Breast epithelium (tissue), 3 donors: ENCODE results near the gene ATN1.

Experiments
- CTCF ChIP-seq, 3 donors: fragments of 450-650 bp; IDR thresholded peaks; one replicate each; pipeline ENCODE4 v1.5.1; 2016 to 2017; ENCODE audit warnings: antibody characterized with exemption in 3 of 3, mild to moderate bottlenecking in 3 of 3, moderate library complexity in 3 of 3
- POLR2A ChIP-seq: fragments of 450-650 bp; IDR thresholded peaks from one replicate; pipeline ENCODE4 v1.6.1; 2016; ENCODE audit warnings: antibody characterized with exemption, mild to moderate bottlenecking, moderate library complexity
- POLR2AphosphoS5 ChIP-seq, 3 donors: sonication (generic); formaldehyde crosslinking; IDR thresholded peaks; one replicate each; pipeline ENCODE4 v1.6.1; 2017; ENCODE audit warnings: antibody characterized with exemption in 3 of 3

GRCh38 chr12:6943722-6944380, 16.1 kb downstream of the ATN1 start, which contains the start of the genes C12orf57 and RNU7-1:
- TF ChIP-seq CTCF (IDR thresholded peaks at IDR 0.05): peak in 1 of 3 donors; percentile 34
- peak; percentile 93 for TF ChIP-seq POLR2A
- peak; percentile 71 to 98 (median 84) for TF ChIP-seq POLR2AphosphoS5 (IDR thresholded peaks at IDR 0.05)
